HG03108 (cell line): Measurements from ENCODE around the gene OR2AG1.

Source experiments
- ATAC-seq: cut with Tn5 transposase; IDR thresholded peaks from one replicate; pipeline ENCODE4 v1.9.1; 2021; ENCODE audit warnings: moderate library complexity; ENCODE audit not compliant: unreplicated experiment

Gene OR2AG1

GRCh38 chr11:6782720-6783119, at the start of gene OR2AG1:
OR2AG1 (plus strand) TSS chr11:6783020; CDS start chr11:6785038, 2,018 bp downstream.
- ATAC-seq = no peak

DNA sequence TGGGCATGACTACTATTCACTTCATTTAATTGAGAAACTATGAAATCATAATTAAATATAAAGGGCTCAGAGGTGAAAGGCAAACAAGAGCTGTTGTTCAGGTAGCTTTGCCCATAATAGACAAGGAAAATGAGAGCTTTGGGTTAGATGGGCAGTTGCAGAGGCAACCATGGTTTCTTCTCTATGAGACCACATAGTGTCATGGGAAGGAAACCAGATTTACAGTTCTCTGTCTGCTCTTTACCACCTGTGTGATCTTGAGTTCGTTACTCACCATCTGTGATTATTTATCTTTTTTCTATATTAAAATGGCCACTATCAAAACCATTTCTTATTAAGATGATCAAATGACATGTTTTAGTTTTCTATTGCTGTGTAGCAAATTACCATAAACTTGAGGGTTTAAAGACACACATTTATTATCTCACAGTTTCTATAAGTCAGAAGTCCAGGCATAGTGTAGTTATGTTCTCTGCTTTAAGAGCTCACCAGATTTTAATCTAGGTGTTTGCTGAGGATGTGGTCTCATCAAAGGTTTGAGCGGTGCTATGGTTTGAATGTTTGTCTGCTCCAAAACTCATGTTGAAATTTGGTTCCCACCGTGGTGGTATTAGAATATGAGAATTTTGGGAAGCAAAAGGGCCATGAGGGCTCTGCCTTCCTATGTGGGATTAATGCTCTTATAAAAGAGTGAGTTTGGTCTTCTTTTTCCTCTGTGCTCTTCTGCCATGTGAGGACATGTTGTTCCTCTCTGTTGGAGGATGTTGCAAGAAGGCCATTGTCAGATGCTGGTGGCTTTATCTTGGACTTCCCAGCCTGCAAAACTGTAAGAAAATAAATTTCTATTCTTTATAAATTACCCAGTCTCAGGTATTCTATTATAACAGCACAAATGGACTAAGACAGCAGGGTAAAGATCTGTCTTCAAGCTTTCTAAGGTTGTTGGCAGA, 49.2 kb upstream of the OR2AG1 start:
- no peak for ATAC-seq

DNA sequence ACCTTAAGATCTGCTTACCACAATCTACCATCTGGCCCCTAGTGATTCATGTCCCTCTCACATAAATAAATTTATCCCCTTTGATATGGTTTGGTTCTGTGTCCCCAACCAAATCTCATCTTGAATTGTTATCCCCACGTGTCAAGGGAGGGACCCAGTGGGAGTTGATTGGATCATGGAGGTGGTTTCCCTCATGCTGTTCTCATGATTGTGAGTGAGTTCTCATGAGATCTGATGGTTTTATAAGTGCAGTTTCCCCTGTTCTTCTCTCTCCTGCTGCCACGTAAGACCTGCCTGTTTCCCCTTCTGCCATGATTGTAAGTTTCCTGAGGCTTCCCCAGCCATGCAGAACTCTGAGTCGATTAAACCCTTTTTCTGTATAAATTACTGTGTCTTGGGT, 48.2 kb upstream of the OR2AG1 start:
- ATAC-seq = no peak

DNA sequence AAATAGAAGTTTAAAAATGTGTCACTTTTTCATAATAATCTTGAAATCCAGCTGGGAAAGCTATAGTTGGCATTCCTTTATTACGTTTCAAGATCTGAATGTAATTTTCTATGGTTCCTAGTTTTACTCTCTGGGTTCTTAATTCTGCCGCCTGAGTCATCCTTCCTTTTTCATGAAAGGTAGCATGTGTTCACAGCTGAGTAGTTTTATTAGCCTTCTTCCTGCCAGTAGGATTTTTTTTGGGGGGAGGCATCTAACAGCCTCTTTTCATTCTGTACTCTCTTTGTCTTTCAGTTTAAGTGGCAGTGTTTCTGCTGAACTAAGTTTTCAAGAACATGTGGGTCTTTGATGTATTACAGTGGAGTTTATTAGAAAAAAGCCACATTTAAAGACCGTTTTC, 47.5 kb upstream of the OR2AG1 start:
- ATAC-seq = no peak

DNA sequence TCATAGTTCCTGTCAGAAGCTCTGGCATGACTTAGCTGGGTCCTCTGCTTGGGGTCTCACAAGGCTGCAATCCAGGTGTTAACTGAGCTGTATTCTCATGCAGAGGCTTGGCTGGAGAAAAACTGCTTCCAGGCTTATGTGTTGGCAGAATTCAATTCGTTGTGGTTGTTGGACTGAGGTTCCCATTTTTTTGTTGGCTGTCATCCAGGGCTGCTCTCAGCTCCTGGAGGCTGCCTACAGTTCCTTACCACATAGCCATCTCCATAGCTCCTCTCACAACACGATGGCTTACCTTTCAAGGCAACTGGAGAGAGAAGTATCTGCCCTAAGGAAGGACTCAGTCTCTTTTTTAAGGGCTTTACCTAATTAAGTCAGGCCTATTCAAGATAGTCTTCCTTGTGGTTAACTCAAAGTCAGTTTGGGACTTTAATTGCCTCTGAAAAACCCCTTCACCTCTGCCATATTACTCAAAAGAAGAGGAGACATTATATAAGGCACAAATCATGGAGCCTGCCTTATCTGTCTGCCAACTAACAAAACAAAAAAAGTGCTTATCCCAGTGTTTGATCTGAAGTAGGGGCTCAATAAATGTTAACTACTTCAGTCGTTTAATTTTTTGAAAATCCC, 46.2 kb upstream of the OR2AG1 start:
- ATAC-seq = no peak

GRCh38 chr11:6737872-6738466, 44.9 kb upstream of the OR2AG1 start:
- peak; percentile 60 for ATAC-seq

DNA sequence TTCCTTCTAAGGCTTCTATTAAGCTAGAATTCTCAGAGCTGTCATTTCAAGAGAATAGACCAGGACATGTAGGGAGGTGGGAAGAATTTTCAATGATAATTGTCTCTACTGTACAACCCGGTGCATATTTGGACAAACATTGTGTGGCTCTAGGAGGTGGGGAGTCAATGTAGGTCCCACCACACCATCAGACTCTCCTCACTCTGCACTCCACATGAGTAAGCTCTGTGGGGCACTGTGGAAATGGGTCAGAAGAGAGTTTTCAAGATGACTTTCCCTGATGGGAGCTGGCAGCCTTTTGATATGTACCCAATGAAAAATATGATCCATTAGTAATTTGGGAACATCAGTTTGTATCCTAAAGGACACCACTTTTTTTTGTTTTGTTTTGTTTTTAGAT, 44.2 kb upstream of the OR2AG1 start:
- ATAC-seq = no peak

GRCh38 chr11:6742260-6742659, 40.6 kb upstream of the OR2AG1 start:
- ATAC-seq = no peak

- no peak for ATAC-seq
These were observed 37.8 kb upstream of the OR2AG1 start for GRCh38 chr11:6745018-6745417.

DNA sequence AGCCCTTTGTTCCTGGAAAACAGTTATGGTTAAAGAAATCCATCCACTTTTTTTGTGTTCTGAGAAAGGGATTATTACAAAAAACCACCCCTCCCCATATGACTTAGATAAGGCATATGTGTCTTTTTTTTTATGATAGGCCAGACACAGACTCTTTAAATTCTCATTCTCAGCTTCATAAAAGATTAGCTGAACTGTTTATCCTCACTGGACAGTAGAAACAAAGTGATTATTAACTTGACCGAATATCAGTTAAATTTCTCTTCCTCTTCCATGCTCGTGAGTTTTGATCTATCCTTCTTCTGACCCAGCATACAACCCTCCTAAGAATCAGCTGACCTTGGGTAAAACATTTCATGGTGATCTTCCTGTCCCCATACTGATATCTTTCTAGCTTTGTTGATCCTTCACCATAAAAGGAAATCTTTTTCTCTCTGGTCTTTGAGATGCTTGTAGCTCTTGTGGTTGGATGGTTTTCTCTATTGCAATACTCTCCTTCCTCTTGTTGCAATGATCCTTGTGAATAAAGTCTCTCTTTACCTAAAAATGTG, 37.3 kb upstream of the OR2AG1 start:
- peak; percentile 58 for ATAC-seq

GRCh38 chr11:6746086-6746618, 36.7 kb upstream of the OR2AG1 start:
- peak; percentile 75 for ATAC-seq

- ATAC-seq = no peak
These were observed 36.2 kb upstream of the OR2AG1 start for GRCh38 chr11:6746626-6747025.

DNA sequence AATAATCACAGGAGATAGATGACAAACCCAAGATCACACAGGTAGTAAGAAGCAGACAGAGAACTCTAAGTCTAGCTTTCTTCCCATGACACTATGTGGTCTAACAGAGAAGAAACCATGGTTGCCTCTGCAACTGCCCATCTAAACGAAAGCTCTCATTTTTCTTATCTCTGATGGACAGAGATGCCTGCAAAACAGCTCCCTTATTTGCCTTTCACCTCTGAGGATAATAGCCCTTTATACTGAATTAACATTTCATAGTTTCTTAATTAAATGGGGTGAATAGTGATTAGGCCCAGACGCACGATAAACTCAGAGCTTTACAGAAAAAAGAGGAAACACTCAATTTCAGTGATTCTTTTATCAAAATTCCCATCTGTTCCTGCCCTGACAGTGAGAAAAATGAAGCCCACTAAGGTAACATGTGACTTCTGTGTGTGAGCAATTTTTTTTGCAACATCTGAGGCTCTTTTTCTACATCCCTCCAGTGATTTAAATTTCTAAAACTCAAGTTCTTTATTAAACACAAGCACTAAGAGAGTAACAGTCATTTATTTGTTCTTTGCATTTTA, 35.6 kb upstream of the OR2AG1 start:
- no peak for ATAC-seq

- ATAC-seq = no peak
These were observed 27.4 kb upstream of the OR2AG1 start for GRCh38 chr11:6755303-6755952.

DNA sequence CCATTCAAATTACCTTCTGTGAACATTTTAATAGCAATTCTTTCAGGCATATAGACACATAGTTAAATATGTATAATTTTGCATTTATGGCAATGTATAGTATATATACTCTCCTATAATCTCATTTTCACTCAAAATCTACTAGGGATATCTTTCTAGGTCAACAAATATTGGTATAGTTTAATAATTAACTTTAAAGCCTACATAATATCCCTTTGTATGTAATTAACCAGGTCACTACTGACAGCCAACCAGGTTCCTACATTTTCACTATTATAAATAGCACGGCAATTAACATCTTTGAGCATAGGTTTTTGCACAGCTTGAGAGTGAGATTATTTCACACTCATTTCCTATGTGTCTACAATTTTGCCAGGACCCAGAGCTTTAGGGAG, 26.9 kb upstream of the OR2AG1 start:
- ATAC-seq = no peak

DNA sequence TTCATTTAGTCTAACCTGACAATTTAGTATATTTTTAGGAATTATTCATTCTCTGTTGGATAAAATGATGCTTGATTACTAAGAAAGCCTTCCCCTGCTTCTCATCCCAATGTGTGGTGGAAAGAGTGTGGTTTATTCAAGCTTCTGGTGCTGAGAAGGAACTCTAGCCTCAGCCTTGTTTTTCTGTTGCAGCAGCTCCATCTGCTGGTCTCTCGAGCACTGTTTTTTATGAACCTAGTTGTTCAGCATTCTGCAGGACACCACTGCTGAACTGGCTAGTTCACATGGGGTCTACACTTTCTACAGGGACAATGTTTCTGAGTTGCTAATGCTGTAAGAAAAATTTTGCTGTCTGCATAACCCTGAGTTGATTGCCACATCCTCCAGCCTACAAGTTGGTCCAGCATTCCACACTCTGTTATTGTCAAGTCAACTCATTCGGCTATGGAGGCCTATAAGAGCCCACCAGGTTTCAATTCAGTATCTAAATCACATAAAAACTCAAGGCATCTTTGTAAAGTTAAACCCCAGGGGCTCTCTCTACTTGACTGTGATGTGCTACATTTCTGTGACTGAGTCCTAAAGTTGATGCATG, 25.4 kb upstream of the OR2AG1 start:
- peak; percentile 57 for ATAC-seq

DNA sequence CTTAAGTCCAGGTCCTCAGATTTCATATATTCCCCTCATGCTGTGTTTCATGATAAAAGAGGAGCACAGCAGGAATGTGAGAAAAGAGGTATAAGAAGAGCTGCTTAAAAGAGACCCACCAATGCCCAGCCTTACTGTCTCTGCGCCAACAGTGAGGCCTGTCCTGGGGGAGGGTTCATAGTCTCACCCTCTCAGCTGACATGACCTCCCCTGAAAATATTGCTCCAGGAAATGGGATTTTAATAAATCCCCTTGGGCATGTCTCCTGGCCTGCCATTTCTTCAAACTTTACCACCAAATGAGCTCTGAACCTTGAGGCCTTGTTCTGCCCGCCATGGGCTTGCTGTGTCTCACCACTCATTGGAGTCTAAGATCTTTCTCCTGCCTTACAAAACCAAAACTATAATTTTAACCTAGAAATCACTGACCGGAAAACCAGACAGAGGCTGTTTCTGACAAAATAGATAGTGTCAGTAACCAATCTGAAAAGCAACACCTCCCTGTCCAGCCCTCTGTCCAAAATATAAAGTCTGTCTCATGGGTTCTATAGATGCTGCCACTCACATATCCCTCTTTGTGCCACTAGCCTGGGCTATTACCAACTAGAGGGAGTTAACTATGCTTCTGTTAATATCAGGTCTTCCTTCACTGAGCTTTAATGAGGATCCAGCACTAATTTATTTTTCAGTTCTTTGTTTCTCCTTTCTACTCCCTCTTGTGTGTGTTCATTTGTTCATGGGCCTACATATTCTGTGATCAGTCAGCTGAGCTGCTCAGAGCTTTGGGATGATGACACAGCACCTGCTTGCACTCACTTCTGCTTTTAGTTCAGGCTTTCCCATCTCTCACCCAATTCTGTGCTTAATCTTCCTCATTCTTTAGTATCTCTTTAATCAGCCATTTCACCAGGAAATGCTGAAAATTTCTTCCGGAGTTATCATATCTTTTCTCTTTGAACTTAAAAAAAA, 10.6 kb upstream of the OR2AG1 start, which contains the start of gene OR2AG2:
OR2AG2 (minus strand) TSS at position 51 of the 968 bp plus-strand sequence. CDS start 3,019 bp downstream, outside the sequence.
- peak; percentile 87 for ATAC-seq

GRCh38 chr11:6778518-6778917, 4.3 kb upstream of the OR2AG1 start:
- ATAC-seq = no peak

- no peak for ATAC-seq
These were observed 2.0 kb upstream of the OR2AG1 start for GRCh38 chr11:6780829-6781228.
